NCI-H345 treated with DMSO at 0.1 percent for 48 hours (cell line): ENCODE data around the gene CARD6.
A peak's percentile ranks its signal among the peaks of the same experiment; 100 is the strongest.
"Not testable (repeated sequence)": the region's sequence is repeated elsewhere in the genome, so short reads cannot be mapped to it uniquely, and the experiment has no call there.

Source experiments
- DNase-seq: peaks from one replicate; lab custom pipeline; 2025; ENCODE audit not compliant: unreplicated experiment; lab: John Stamatoyannopoulos, UW

The CARD6 gene

GRCh38 chr5:40873286-40873880 lies 32.2 kb downstream of the CARD6 start:
- DNase-seq = no peak

GRCh38 chr5:40875958-40876357 lies 34.8 kb downstream of the CARD6 start:
- no peak for DNase-seq

GRCh38 chr5:40877371-40877988 lies 36.3 kb downstream of the CARD6 start:
- no peak for DNase-seq

GRCh38 chr5:40879163-40879942 lies 38.2 kb downstream of the CARD6 start:
- DNase-seq = peak; percentile 39

GRCh38 chr5:40882291-40882690 lies 41.1 kb downstream of the CARD6 start:
- no peak for DNase-seq

GRCh38 chr5:40883051-40883450 lies 41.9 kb downstream of the CARD6 start:
- DNase-seq = not testable (repeated sequence)

- not testable (repeated sequence) for DNase-seq
Observed at GRCh38 chr5:40895440-40896425, 54.6 kb downstream of the CARD6 start.

GRCh38 chr5:40904205-40904993 lies 63.2 kb downstream of the CARD6 start:
- DNase-seq = no peak

- no peak for DNase-seq
Observed at GRCh38 chr5:40904994-40905306, 63.8 kb downstream of the CARD6 start.

- no peak for DNase-seq
Observed at GRCh38 chr5:40906351-40906751, 65.2 kb downstream of the CARD6 start.

- DNase-seq = no peak
Observed at GRCh38 chr5:40909264-40909663, 68.1 kb downstream of the CARD6 start, which contains the start of gene C7. TSS of gene C7 (plus strand) at chr5:40909497. CDS start at chr5:40909611, 114 bp downstream.

GRCh38 chr5:40909723-40910122 lies 68.6 kb downstream of the CARD6 start:
- no peak for DNase-seq
